ENCODE data around the gene MRPL33. TPM values are rescaled to one million over a fixed set of nuclear protein-coding genes. Genes with fewer than 3 reads are reported as not detected.

The MRPL33 gene
- total and polyA plus RNA-seq, 2 of the 13 experiments (the other 11 are each of a cell fraction or from before 2014, with no cell fraction given), result 69.7 to 218 TPM

GRCh38 chr2:27808418-27808817 is 36.9 kb downstream of the MRPL33 start (continued):
- TF ChIP-seq ZNF430 (CRISPR knock-in tag; IDR thresholded peaks at IDR 0.05) (0 out of 2 replicates have a peak, but pooled peaks have one; percentile 20), THAP9 (CRISPR knock-in tag; IDR thresholded peaks at IDR 0.05; ENCODE audit: borderline replicate concordance) (no peak), ZFX (CRISPR knock-in tag; IDR thresholded peaks at IDR 0.05; ENCODE audit: low read depth) (no peak), GMEB1 (CRISPR knock-in tag; IDR thresholded peaks at IDR 0.05; ENCODE audit: borderline replicate concordance) (no peak), POGZ (CRISPR knock-in tag; IDR thresholded peaks at IDR 0.05) (peak; percentile 54), BCLAF1 (IDR thresholded peaks at IDR 0.05) (no peak), HNRNPUL1 (IDR thresholded peaks at IDR 0.05; ENCODE audit: low read depth, low read length) (no peak), YY1 (IDR thresholded peaks at IDR 0.05; ENCODE audit: insufficient read depth, insufficient replicate concordance, low read depth, low read length) (peak; percentile 71), ZMYM4 (CRISPR knock-in tag; IDR thresholded peaks at IDR 0.05) (peak; percentile 58; the same call in 1 of the 2 replicates)
